BE2C (cell line): ENCODE results near the gene PRRX1.

ENCODE experiments used
- DNase-seq: peaks from one replicate; pipeline ENCODE4 v3.0.0-alpha.2; 2020
- H3K27me3 ChIP-seq: fragments of 250-450 bp; sonication (Bioruptor Pico); 2 replicates; pipeline ENCODE4 v1.5.1; 2020; ENCODE audit warnings: mild to moderate bottlenecking
- H3K36me3 ChIP-seq: fragments of 250-450 bp; sonication (Bioruptor Pico); 2 replicates; pipeline ENCODE4 v1.5.1; 2020; ENCODE audit warnings: mild to moderate bottlenecking
- H3K4me1 ChIP-seq: fragments of 250-450 bp; sonication (Bioruptor Pico); 2 replicates; pipeline ENCODE4 v1.5.1; 2020
- H3K4me3 ChIP-seq: 2 replicates; pipeline ENCODE4 v1.5.1; 2011; ENCODE audit warnings: low read depth, low read length
- H3K9me3 ChIP-seq: fragments of 250-450 bp; sonication (Bioruptor Pico); 2 replicates; pipeline ENCODE4 v1.5.1; 2020
- TF ChIP-seq, protein P1 (sequence below): IDR thresholded peaks from 2 replicates; pipeline ENCODE4 v1.5.1; 2012; ENCODE audit warnings: mild to moderate bottlenecking, low read depth, low read length

Gene PRRX1

GRCh38 chr1:170732252-170732588, 68.3 kb downstream of the PRRX1 start:
- Histone ChIP-seq H3K9me3 (no peaks in the 10 kb centered on the region), H3K27me3 (no peaks in the 10 kb centered on the region), H3K4me1 (no peaks in the 10 kb centered on the region), H3K4me3 (no peak overlapping the region), H3K36me3 (no peaks in the 10 kb centered on the region)
- TF ChIP-seq, protein P1, sequence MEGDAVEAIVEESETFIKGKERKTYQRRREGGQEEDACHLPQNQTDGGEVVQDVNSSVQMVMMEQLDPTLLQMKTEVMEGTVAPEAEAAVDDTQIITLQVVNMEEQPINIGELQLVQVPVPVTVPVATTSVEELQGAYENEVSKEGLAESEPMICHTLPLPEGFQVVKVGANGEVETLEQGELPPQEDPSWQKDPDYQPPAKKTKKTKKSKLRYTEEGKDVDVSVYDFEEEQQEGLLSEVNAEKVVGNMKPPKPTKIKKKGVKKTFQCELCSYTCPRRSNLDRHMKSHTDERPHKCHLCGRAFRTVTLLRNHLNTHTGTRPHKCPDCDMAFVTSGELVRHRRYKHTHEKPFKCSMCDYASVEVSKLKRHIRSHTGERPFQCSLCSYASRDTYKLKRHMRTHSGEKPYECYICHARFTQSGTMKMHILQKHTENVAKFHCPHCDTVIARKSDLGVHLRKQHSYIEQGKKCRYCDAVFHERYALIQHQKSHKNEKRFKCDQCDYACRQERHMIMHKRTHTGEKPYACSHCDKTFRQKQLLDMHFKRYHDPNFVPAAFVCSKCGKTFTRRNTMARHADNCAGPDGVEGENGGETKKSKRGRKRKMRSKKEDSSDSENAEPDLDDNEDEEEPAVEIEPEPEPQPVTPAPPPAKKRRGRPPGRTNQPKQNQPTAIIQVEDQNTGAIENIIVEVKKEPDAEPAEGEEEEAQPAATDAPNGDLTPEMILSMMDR, result no peak
- DNase-seq, result no peak

DNA sequence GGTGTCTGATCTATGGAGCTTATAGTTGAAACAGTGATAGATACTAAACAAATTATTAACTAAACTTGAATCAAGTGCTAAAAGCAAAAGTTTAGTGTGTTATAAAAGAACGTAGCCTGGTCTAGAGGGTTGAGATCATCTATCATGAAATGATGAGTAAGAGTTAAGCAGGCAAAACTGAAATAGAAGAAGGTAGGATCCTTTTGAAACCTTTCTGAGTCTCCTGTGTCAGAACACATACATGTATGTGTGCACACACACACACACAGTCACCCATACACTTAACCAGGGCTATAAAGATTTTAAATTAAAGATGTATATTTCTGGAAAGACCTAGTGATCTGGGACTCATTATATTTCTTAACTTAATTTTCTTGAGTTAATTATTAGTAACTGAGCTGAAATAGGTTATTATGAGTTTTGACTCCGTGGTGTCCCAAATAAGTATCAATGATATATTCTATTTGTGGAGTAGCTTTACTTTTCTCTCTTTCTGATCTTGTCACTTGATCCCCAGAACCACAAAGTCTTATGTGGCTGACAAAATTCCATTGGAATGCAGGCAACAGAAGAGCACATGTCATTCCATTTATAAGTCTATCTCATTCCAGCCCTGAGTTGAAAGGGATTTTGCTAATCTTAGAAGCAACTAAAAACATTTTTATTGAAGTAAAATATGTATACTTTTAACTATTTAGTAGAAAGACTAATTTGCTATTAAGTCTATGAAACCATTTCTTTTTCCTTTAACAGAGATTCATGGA, 70.7 kb downstream of the PRRX1 start:
- TF ChIP-seq, protein P1, result no peak
- no peaks in the 10 kb centered on the region for H3K36me3 ChIP-seq
- H3K9me3 ChIP-seq, result no peaks in the 10 kb centered on the region
- H3K27me3 ChIP-seq, result no peaks in the 10 kb centered on the region
- no peak overlapping the region for H3K4me3 ChIP-seq
- no peak for DNase-seq
- no peaks in the 10 kb centered on the region for H3K4me1 ChIP-seq

GRCh38 chr1:170735366-170736263, 71.7 kb downstream of the PRRX1 start:
- Histone ChIP-seq H3K4me3 (no peak overlapping the region), H3K9me3 (no peaks in the 10 kb centered on the region), H3K36me3 (no peaks in the 10 kb centered on the region), H3K27me3 (no peaks in the 10 kb centered on the region), H3K4me1 (no peaks in the 10 kb centered on the region)
- no peak for DNase-seq
- TF ChIP-seq, protein P1, result no peak

GRCh38 chr1:170739803-170740202, 75.9 kb downstream of the PRRX1 start:
- Histone ChIP-seq H3K36me3 (no peaks in the 10 kb centered on the region), H3K4me3 (no peak overlapping the region), H3K27me3 (no peaks in the 10 kb centered on the region), H3K4me1 (no peaks in the 10 kb centered on the region), H3K9me3 (no peaks in the 10 kb centered on the region)
- DNase-seq, result no peak
- TF ChIP-seq, protein P1, result no peak

GRCh38 chr1:170741678-170742077, 77.7 kb downstream of the PRRX1 start:
- Histone ChIP-seq H3K4me1 (no peaks in the 10 kb centered on the region), H3K9me3 (no peaks in the 10 kb centered on the region)
- TF ChIP-seq, protein P1, result no peak

GRCh38 chr1:170742600-170742999, 78.7 kb downstream of the PRRX1 start:
- no peak for DNase-seq
- no peaks in the 10 kb centered on the region for H3K9me3 ChIP-seq
- H3K4me1 ChIP-seq, result no peaks in the 10 kb centered on the region
- no peak overlapping the region for H3K4me3 ChIP-seq
- no peaks in the 10 kb centered on the region for H3K27me3 ChIP-seq
- no peaks in the 10 kb centered on the region for H3K36me3 ChIP-seq
- TF ChIP-seq, protein P1, result no peak

More at GRCh38 chr1:170741678-170742077, 77.7 kb downstream of the PRRX1 start:
- no peaks in the 10 kb centered on the region for H3K36me3 ChIP-seq
- H3K4me3 ChIP-seq, result no peak overlapping the region
- no peak for DNase-seq
- no peaks in the 10 kb centered on the region for H3K27me3 ChIP-seq
